HUDEP-2 (cell line): ENCODE results near the gene JAKMIP2.
"Not testable (repeated sequence)": the region's sequence is repeated elsewhere in the genome, so short reads cannot be mapped to it uniquely, and the experiment has no call there.

ENCODE experiments used
- DNase-seq, 76 experiments: peaks; one replicate each; lab custom pipeline; 2025; ENCODE audit not compliant: unreplicated experiment in 76 of 76; lab: John Stamatoyannopoulos, UW

JAKMIP2 gene

DNA sequence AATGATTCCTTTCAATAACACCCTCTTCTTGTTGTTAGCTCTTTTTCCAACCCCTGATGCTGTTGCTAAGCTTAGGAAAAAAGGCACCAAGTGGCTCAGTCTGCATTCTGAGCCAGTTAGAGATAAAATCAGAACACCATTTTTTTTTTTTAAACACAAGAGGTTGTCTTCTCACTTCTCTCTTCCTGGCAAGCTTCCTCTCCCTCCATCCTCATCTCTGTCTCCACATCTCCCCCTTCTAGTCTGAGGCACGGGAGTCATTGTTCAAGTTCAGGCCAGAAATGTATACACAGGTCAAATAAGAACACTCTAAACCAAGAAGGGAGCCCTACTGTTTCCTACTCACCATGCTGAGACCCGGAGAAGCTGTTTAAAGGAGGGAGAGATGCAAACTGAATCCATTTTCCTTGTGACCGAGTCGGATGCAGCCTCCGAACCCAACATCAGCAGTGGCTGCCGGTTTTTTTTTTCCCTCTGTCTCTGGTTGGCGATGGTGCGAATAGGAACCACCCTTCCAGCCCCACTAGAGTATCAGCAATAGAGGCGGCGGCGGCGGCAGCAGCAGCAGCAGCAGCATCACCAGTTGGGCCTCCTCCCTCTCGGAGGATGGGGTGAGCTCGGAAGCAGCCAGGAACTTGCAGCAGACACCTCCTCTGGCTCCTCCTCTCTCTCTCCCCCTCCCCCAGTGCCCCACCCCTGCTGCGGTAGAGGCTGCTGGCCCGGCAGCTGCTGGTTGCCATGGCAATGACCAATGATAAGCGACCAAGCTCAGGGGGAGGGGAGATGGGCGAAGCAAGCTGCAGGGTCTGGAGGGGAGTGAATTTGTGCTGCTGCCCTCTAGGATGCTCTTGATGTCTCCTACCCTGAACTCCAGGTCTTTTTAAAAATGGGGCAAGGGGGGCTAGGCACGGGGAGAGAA is at the start of gene JAKMIP2:
JAKMIP2 (minus strand) TSS at position 619 of the 919 bp plus-strand sequence. CDS start 110,922 bp downstream, outside the sequence.
- DNase-seq, result peak in 39 of 76 experiments; percentile 1 to 49 (median 11)

DNA sequence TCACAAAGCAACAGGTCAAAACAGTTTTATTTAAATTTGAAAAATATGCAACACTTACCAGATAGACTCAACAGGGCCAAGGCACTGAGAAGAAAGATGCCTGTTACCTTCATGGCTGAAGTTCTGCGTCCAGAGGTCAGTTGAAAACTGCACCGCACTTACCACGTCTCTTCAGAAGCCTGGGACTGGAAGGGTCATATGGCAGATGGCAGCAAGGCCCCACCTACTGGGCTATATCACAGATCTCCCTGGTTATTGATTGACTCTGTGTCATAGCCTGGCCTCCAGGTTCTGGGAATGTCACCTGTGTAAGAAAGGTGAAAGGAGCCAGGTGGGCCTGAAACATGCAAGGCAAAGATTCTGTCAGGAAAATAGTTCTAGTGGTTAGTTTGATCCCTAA is 48.9 kb upstream of the JAKMIP2 start, which contains the start of gene SPINK1:
SPINK1 (minus strand) TSS at position 207 of the 400 bp plus-strand sequence; CDS start at position 113, 94 bp downstream.
- DNase-seq, result no peak

DNA sequence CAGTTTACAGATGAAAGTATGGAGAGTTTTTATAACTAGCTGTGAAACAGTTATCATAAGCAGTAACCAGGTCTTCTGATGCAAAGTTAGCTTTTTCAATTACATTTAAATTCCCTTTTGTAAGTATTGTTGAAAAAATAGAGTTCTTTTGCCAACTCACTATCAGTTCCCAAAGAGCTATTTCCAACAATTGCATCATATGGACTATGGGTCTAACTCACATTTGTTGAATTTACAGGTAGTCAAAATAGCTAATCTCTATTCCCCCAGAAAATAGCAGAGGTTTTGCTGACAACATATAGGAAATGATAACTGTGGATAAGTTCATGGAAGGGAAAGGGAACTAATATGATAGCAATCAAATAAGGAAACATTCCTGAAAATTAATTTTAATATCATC is 47.5 kb upstream of the JAKMIP2 start:
- no peak for DNase-seq

DNA sequence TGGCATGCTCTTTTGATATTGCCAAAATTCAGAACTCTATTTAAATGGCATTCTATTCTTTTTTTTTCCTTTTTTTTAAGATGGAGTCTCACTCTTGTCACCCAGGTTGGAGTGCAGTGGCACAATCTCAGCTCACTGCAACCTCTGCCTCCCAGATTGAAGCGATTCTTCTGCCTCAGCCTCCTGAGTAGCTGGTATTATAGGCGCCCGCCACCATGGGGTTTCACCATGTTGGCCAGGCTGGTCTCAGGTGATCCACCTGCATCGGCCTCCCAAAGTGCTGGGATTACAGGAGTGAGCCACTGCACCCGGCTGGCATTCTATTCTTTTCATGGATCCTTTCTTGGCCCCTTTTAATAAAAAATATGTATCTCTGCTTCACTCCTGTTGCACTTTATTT is 44.5 kb upstream of the JAKMIP2 start:
- not testable (repeated sequence) for DNase-seq

DNA sequence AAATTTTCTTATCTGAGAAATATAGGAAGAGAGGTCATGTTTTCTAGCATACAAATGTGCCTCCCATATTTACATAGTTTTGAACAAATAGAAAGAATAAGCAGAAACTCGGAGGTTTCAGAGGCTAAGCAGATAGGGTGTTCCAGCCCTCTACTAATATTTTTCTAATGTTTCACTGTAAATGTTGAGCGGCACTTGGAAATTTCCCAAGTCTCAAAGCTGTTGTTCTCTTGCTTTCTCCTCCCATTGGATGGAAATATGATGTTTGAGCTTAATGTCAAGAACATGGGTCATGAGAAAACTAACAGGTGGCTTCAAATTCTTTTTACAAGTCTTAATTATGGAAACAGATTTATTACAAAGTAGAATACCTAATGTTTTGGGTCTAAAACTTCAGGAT is 43.8 kb upstream of the JAKMIP2 start:
- DNase-seq, result no peak

DNA sequence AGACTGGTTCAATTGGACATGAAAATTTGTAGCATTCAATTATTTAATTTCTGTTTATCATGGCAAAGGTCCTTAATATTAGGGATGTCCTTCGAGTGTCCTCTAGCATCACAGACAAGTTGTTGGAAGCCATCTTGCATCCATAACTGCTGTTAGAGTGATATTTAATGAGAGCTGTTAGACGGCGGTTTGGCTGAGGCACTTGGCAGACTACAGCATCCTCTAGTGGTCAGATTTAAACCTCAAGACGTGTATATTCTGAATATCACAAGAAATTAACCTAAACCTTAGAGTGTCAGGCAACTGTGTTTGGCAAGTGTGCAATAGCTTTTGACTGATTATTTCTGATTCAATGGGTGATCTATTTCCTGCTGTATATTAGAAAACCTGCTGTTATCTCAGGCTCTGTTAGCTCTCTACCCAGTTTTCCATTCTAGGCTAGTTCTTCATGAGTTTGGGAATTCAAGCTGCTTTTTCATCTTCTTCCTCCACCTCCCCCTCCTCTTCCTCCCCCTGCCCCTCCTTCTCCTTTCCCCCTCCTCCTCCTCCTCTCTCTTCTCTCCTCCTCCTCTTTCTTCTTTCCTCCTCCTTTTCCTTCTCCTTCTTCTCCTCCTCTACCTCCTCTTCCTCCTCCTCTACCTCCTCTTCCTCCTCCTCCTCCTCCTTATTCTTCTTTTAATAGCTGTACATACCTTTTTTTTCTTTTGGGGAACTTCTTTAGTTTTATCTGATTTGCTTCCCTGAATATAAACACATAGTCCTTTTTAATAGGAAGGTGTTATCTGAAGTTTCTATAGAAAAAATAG is 40.4 kb upstream of the JAKMIP2 start:
- peak in 34 of 76 experiments; percentile 1 to 56 (median 14) for DNase-seq

DNA sequence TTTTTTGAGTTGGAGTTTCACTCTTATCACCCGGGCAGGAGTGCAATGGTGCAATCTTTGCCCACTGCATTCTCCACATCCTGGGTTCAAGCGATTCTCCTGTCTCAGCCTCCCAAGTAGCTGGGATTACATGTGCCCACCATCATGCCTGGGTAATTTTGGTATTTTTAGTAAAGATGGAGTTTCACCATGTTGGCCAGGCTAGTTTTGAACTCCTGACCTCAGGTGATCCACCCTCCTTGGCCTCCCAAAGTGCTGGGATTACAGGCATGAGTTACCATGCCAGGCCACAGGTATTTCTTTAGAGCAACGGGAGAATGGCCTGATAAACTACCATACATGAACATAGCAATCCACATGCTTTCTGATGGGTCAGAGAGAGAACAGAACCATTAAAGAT is 39.7 kb upstream of the JAKMIP2 start:
- not testable (repeated sequence) for DNase-seq

DNA sequence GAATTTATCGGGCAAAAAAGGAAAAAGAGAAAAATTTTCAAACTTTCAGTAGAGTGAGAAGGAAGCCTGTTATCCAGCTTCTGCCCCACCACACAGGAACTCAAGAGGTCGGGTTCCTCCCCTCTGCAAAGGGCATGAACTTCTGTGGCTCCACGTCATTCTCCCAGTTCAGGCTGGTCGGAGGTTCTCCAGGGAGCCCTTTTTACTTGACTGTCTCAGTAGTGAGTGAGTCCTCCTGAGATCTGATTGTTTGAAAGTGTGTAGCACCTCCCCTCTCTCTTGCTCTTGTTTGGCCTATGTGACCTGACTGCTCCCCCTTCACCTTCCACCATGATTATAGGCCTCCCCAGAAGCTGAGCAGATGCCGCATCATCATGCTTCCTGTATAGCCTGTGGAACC is 39.2 kb upstream of the JAKMIP2 start:
- DNase-seq, result no peak

DNA sequence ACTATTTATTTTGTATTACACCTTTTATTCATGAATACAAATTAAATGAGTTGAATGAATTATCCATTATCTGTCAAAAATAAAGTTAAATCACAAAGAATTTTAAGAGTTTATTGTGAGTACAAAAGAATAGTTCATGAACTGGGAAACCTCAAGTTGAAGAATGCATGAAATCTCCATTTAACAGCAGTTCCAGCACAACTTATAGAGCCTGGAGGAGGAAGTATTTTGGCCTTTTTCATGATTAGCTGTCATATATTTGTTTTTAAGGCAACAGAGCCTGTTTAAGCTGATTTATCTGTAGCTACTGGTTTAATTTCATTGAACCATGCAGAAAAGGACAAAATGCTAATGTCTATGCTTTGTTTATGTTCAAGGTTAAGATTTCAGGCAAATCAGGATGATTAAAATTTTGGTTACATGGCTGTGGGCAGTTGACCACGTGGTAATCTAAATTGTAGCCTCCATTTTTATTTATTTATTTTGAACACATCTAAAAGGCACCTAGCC is 36.8 kb upstream of the JAKMIP2 start:
- no peak for DNase-seq

DNA sequence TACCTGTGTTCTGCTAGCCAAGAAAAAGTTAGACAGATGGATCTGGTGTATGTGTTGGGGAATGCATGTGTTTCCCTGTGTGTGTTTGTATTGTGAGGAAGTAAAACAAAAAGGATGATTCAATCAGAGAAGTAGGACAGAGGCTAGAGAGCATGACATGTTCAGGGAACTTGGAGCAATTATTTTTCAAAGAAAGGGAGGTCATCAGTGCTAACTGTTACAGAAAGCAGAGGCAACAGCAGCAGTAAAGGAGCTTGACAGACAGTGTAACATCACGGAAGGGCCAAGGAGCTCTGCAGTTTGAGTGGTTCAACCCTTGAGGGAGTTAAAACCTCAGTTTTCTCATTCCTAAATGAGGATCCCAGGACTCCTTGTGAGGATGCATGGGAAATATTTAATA is 35.8 kb upstream of the JAKMIP2 start:
- DNase-seq, result no peak

DNA sequence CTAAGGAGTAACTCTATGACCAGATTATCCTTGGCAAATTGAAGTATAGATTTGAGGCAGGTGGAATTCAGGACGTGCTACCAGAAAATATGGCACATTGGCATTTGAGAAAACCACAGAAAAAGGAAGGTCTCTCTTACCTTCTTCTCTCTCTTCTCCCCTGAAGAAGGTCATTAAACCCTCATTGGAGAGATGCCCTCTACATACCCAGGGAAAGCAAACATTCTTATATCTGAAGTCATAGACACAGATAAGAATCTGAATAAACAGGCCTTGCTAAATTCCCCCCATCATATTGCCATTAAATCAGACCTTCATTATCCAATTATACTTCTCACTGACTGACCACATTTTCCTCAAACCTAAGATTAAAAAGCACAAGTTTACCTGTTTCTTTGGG is 31.2 kb upstream of the JAKMIP2 start:
- no peak for DNase-seq

DNA sequence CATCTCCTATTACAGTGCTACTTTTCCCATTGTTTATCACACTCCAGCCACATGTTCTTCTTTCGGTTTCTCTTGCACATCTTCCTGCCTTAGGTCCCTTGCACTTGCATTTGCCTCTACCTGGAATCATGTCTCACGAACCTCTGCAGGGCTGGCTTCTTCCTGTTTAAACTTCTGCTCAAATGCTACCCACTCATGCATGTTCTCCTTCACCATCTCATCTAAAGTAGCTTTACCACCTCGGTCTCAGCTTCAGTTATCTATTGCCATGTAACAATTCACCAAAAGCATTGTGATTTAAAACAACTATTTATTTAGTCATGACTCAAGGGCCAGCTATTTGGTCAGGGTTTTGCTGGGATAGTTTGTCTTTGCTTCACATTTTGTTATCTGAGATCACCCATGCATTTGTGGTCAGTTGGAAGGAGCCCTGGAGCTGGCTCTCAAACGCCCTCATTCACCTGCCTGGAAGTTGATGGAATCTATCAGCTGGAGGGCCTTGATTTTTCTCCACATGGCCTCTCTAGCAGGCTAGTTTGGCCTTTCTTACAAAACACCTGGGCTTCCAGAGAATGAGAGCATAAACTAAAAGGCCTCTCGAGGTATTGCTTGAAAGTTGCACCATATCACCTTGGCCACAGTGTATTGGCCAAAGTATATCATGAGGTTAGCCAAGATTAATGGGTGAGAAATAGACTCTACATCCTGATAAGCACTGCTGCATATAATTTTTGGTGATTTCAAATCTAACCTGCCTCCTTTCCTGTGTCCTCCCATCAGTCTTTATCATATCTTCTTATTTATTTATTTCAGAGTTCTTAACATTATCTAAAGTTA is 27.5 kb upstream of the JAKMIP2 start:
- no peak for DNase-seq

DNA sequence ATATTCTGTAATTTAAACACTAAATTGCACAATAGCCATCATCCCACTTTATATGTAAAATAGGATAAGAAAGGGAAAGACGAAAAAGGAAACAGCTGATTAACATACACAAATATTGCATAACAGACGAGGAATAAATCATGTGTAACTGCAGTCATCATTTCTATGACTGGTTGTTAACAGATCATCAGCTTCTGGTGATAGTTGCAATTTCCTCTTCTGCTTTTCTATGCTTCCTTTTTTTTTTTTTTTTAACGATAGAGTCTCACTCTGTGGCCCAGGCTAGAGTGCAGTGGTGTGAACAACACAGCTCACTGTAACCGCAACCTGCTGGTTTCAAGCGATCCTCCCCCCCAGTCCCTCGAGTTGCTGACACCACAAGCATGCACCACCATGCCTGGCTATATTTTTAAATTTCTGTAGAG is 22.5 kb upstream of the JAKMIP2 start:
- no peak for DNase-seq

DNA sequence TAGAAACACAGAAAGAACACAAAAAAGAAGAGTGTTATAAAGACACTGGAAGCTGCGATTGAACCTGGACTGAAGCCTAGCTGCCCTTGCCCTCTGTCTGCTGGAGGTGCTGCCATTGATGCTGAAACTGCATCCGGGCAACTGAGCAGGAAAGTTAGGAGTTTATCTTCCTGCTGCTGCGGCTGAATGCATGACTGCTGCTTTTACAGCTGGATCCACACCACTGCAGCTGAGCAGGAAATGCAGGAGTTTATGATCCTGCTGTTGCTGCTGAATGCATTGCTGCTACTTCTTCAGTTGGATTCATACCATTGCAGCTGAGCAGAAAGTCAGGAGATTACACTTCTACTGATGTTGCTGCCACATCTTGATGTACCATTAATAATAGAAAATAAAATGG is 21.8 kb upstream of the JAKMIP2 start:
- DNase-seq, result no peak

DNA sequence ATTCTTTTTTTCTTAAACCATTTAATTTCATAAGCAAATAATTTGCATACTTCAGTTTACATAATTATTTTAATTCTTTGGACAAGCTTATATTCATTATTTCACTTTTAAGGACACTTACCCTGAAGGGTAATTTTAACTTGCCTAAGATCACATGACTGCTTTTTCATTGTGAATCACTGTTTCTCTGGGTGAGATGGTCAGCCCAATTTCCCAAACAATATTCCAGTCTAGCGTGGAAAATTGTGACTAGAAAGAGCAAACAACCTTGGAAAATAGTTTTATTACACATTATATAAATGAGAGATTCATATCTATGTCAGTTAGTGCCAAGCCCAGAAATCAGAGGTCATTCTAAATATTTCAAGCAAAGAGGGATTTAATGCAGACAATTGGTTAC is 21.4 kb upstream of the JAKMIP2 start:
- DNase-seq, result no peak

DNA sequence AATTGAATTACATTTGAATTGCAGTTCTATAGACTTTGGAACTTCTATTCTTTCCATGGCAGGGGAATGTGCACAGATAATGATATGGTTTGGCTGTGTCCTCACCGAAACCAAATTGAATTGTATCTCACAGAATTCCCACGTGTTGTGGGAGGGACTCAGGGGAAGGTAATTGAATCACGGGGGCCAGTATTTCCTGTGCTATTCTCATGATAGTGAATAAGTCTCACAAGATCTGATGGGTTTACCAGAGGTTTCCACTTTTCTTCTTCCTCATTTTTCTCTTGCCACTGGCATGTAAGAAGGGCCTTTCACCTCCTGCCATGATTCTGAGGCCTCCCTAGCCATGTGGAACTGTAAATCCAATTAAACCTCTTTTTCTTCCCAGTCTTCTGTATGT is 20.6 kb upstream of the JAKMIP2 start:
- DNase-seq, result not testable (repeated sequence)

DNA sequence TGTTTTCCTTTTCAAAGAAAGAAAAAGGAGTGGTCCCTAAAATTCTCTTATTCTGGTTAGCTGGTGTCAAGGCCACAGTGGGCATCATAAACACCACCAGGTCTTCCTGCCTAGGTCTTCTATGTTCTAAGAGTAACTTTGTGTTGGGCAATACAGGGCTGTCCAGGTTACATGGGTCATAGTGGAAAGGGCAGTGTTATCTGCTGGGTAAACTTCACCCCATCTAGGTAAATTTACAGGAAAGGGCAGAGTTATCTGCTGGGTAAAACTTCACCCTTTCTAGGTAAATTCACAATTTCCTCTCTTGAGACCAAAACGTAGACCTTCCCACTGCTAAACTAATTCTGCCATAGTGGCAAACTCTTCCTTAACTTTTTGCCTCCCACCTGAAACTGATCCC is 18.9 kb upstream of the JAKMIP2 start:
- DNase-seq, result no peak

DNA sequence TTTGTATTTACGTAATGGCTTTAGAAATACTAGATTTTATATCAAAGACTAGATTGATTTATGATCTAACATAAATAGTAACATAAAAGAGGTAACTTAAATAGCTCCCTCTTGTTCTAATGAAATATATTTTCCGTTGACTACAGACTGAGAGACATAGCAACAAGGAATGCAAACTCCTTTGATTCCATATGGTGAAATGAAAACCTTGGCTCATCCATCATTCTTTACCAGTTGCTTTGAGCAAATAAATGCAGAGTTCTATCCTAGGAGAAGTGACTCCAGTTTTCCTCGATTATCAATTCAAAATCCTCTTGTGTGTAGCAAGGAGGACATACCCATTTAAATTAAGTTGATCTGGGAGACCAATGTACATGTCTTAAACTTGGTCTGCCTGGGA is 18.0 kb upstream of the JAKMIP2 start:
- no peak for DNase-seq

DNA sequence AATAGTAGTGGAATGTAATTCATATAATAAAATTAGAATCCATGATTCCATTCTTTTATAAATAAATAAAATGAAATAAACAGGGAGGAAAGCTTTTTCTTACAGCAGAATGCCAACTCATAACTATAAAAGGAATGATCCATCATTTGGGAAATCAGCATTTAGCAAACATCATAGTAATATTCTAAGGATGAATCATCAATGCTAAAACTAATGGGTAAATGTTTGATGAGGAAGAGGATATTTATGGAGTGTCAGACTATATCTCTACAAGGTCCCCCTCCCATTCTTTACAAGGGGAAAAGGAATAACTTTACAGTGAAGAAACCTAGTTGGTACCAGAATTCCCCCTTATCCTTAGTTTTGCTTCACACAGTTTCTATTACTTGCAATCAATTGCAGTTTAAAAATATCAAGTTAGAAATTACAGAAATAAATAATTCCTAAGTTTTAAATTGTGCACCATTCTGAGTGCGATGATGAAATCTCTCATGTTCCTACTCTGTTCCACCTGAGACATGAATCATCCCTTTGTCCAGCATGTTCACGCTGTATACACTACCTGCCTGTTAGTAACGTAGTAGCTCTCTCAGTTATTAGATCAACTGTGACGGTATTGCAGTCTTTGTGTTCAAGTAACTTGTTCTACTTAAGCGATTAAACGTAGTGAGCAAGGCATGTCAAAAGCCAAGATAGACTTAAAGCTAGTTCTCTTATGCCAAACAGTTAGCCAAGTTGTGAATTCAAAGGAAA is 14.2 kb upstream of the JAKMIP2 start:
- DNase-seq, result no peak

DNA sequence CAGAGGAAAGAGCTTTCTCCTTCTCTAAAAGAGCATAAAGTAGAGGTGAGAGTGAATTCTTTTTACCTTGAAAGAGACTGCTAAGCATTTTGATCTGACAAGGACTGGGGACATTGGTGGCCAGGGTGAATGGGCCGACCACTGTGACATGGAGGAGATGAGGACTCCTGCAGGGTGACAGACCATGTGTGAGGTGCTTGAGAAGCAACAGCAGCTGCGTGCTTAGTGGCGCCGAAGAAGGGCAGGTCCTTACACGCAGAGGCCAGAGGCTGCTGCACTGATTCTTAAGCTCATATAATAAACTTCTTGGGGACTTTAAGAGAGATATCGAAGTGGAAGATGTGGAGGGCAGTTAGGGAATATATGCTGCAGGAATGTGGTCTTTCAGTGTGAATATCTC is 8.7 kb upstream of the JAKMIP2 start:
- DNase-seq, result no peak
